IMR-90 (cell line): ENCODE results near the gene SLC6A12. TPM values are rescaled to one million over a fixed set of nuclear protein-coding genes. Genes with fewer than 3 reads are reported as not detected.

Source experiments
- ATAC-seq: fragments of 200-7000 bp; cut with Tn5 transposase; 2 replicates; pipeline ENCODE4 v1.9.1; 2020; ENCODE audit warnings: low read depth, mild to moderate bottlenecking, moderate library complexity
- BruUV-seq: library from RNA; stranded (reverse); fragments of 400-500 nt; replicated peaks from 2 replicates; lab custom pipeline; 2021; lab: Mats Ljungman, UMichigan
- CTCF ChIA-PET: fragments of 300-600 bp; formaldehyde crosslinking; extraction: SDS; loops from one replicate; lab custom pipeline; 2021; ENCODE audit warnings: antibody characterized with exemption; lab: Yijun Ruan, JAX
- POLR2A ChIA-PET: fragments of 300-600 bp; sonication (Branson Sonifier 250); formaldehyde crosslinking; loops from one replicate; lab custom pipeline; 2022; ENCODE audit warnings: antibody characterized with exemption; ENCODE audit not compliant: unreplicated experiment; lab: Charles Lee
- DNase-seq: peaks from one replicate; pipeline ENCODE4 v3.0.0; 2013
- H2AFZ ChIP-seq: replicated peaks from 2 replicates; pipeline ENCODE3; 2013; ENCODE audit warnings: low read length, mild to moderate bottlenecking; ENCODE audit not compliant: poor library complexity
- H2AK5ac ChIP-seq: 2 replicates; pipeline ENCODE4 v1.6.1; 2013; ENCODE audit warnings: low read depth, low read length, inconsistent platforms
- H2AK9ac ChIP-seq: replicated peaks from 2 replicates; pipeline ENCODE3; 2013; ENCODE audit warnings: mild to moderate bottlenecking, low read depth, low read length, moderate library complexity; ENCODE audit not compliant: poor library complexity
- H2BK120ac ChIP-seq: 2 replicates; pipeline ENCODE4 v1.6.1; 2013; ENCODE audit warnings: low read depth, low read length, inconsistent platforms
- H2BK15ac ChIP-seq: 3 replicates; pipeline ENCODE4 v1.6.1; 2013; ENCODE audit warnings: low read depth, low read length, inconsistent platforms
- H2BK20ac ChIP-seq: 2 replicates; pipeline ENCODE4 v1.6.1; 2013; ENCODE audit warnings: low read depth, mild to moderate bottlenecking, inconsistent platforms, low read length, moderate library complexity
- H2BK5ac ChIP-seq: 2 replicates; pipeline ENCODE4 v1.6.1; 2013; ENCODE audit warnings: mild to moderate bottlenecking, low read depth, low read length, inconsistent platforms; ENCODE audit not compliant: poor library complexity, severe bottlenecking
- H3K14ac ChIP-seq: replicated peaks from 2 replicates; pipeline ENCODE4 v1.6.1; 2013; ENCODE audit warnings: low read depth, low read length, inconsistent platforms
- H3K18ac ChIP-seq: 2 replicates; pipeline ENCODE4 v1.6.1; 2013; ENCODE audit warnings: low read depth, low read length, control low read depth
- H3K23ac ChIP-seq: 2 replicates; pipeline ENCODE4 v1.6.1; 2013; ENCODE audit warnings: low read depth, low read length, inconsistent platforms
- H3K27ac ChIP-seq: 2 replicates; pipeline ENCODE4 v1.5.1; 2013; ENCODE audit warnings: mild to moderate bottlenecking, control low read depth, low read length; ENCODE audit not compliant: insufficient read depth
- H3K27me3 ChIP-seq: 2 replicates; pipeline ENCODE4 v1.6.1; 2013; ENCODE audit warnings: low read length; ENCODE audit not compliant: control insufficient read depth, insufficient read depth
- H3K36me3 ChIP-seq: 2 replicates; pipeline ENCODE4 v1.6.1; 2013; ENCODE audit warnings: low read length, mixed read lengths; ENCODE audit not compliant: control insufficient read depth, insufficient read depth
- H3K4ac ChIP-seq: 2 replicates; pipeline ENCODE4 v1.6.1; 2013; ENCODE audit warnings: low read depth, low read length, inconsistent platforms
- H3K4me1 ChIP-seq: 2 replicates; pipeline ENCODE4 v1.6.1; 2013; ENCODE audit warnings: low read length, mixed read lengths; ENCODE audit not compliant: control insufficient read depth, insufficient read depth
- H3K4me2 ChIP-seq: 2 replicates; pipeline ENCODE4 v1.6.1; 2013; ENCODE audit warnings: low read depth, mild to moderate bottlenecking, control low read depth, low read length, moderate library complexity
- H3K4me3 ChIP-seq: 2 replicates; pipeline ENCODE4 v1.5.1; 2013; ENCODE audit warnings: low read depth, mild to moderate bottlenecking, control low read depth, low read length, moderate library complexity; ENCODE audit not compliant: insufficient read depth
- H3K56ac ChIP-seq: 2 replicates; pipeline ENCODE4 v1.6.1; 2013; ENCODE audit warnings: low read length, inconsistent platforms; ENCODE audit not compliant: insufficient read depth; ENCODE audit errors: extremely low read depth
- H3K79me1 ChIP-seq, 2 experiments: 2 replicates each; pipeline ENCODE4 v1.6.1; 2013; ENCODE audit warnings: low read length in 2 of 2, inconsistent platforms in 1 of 2, low read depth in 1 of 2
- H3K9ac ChIP-seq: 2 replicates; pipeline ENCODE4 v1.6.1; 2013; ENCODE audit warnings: low read depth, low read length, control low read depth
- H3K9me1 ChIP-seq: 2 replicates; pipeline ENCODE4 v1.6.1; 2013; ENCODE audit warnings: low read length, inconsistent platforms; ENCODE audit not compliant: insufficient read depth
- H3K9me3 ChIP-seq: 2 replicates; pipeline ENCODE4 v1.6.1; 2013; ENCODE audit warnings: low read length; ENCODE audit not compliant: control insufficient read depth, insufficient read depth
- H4K20me1 ChIP-seq: 2 replicates; pipeline ENCODE4 v1.6.1; 2013; ENCODE audit warnings: low read length, inconsistent platforms; ENCODE audit not compliant: insufficient read depth
- H4K5ac ChIP-seq: 2 replicates; pipeline ENCODE4 v1.6.1; 2013; ENCODE audit warnings: mild to moderate bottlenecking, low read depth, low read length, control low read depth
- H4K8ac ChIP-seq, 2 experiments: 2 replicates each; pipeline ENCODE4 v1.6.1; 2013; ENCODE audit warnings: low read depth in 2 of 2, low read length in 2 of 2, control low read depth in 1 of 2, inconsistent platforms in 1 of 2
- H4K91ac ChIP-seq: 2 replicates; pipeline ENCODE4 v1.6.1; 2013; ENCODE audit warnings: low read depth, low read length, inconsistent platforms; ENCODE audit not compliant: insufficient read depth
- CHD1 ChIP-seq: IDR thresholded peaks from 2 replicates; pipeline ENCODE4 v1.6.1; 2012; ENCODE audit warnings: low read depth, low read length, improper control_type of control experiment
- MAFK ChIP-seq: IDR thresholded peaks from 2 replicates; pipeline ENCODE4 v1.6.1; 2012; ENCODE audit warnings: low read depth, low read length, improper control_type of control experiment
- RAD21 ChIP-seq: IDR thresholded peaks from 2 replicates; pipeline ENCODE4 v1.6.1; 2012; ENCODE audit warnings: low read length, improper control_type of control experiment
- RCOR1 ChIP-seq: IDR thresholded peaks from 2 replicates; pipeline ENCODE4 v1.6.1; 2012; ENCODE audit warnings: mild to moderate bottlenecking, low read length, improper control_type of control experiment; ENCODE audit not compliant: insufficient replicate concordance
- WGBS, 2 experiments: methylation state at CpG; one replicate each; pipeline versions ENCODE4 v1.1.5 to v1.1.7; 2013; ENCODE audit warnings: missing lambda C conversion rate in 2 of 2; ENCODE audit not compliant: insufficient read length in 1 of 2; ENCODE audit errors: extremely low coverage in 2 of 2; 5-methylcytosine and 5-hydroxymethylcytosine counted together
- dilution Hi-C: fragments of 300-500 bp; cut with HindIII; formaldehyde crosslinking; loops from one replicate; pipeline ENCODE4 v1.14.3; 2018; ENCODE audit warnings: low sequenced_read_pairs; ENCODE audit not compliant: unreplicated experiment
- in situ Hi-C: fragments of 300-500 bp; cut with MboI; formaldehyde crosslinking; loops from 3 replicates; pipeline ENCODE4 v1.14.3; 2019; ENCODE audit warnings: low sequenced_read_pairs, inconsistent platforms, mixed read lengths
- intact Hi-C: fragments of 100-400 bp; cut with micrococcal nuclease; formaldehyde crosslinking; loops from 2 replicates; pipeline ENCODE4 v1.10.0; 2022
- polyA plus RNA-seq, 3 experiments: library from polyadenylated mRNA; depleted of rRNA; stranded (reverse); fragments of >200 nt; gene quantifications; 2 replicates each; pipeline ENCODE4 v1.2.3, GENCODE V29; 2012; ENCODE audit warnings: low replicate concordance in 1 of 3
- total RNA-seq: library from RNA; depleted of rRNA; stranded (reverse); fragments of >200 nt; gene quantifications from 2 replicates; pipeline ENCODE4 v1.2.3, GENCODE V29; 2012

SLC6A12 gene
- total and polyA plus RNA-seq, 2 of the 4 experiments (the other 2 are of a cell fraction), result not detected

DNA sequence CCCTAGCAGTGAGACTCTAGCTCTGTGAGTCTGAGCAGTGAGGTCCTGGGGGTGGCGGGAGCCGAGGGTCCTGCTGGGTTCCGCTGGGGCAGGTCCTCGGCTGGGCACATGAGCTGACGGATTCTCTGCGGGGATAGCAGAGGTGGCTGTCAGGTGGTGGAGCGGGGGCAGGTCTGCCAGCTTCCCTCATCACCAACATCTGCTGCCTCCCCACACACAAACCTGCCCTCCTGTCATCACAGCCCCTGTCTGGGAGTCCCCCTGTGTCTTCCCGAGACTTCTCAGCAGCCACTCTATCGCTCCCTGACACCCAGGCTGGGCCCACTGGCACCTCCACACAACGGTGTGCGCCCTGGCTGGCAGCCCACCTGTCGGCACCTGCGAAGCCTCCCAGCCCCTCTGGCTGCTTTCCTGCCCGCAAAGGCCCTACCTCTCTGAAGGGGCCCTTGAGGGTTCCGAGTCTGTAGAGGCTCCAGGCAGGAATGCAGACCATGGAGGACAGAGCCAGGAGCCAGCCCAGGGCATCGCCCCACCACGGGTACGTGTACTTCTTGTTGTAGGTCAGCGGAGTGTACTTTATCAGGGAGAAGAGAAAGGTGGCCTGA, 7.1 kb upstream of the SLC6A12 start:
- no peaks in the 10 kb centered on the region for H3K79me1 ChIP-seq
- intact Hi-C loops (no loop called here), dilution Hi-C loops (no loop called here), in situ Hi-C loops (no loop called here)
- H2BK20ac ChIP-seq, result no peak overlapping the region
- H3K27ac ChIP-seq, result no peak overlapping the region
- no peak overlapping the region for H2AK9ac ChIP-seq
- no peak overlapping the region for H2BK15ac ChIP-seq
- no peak overlapping the region for H4K91ac ChIP-seq
- H3K9me3 ChIP-seq, result no peaks in the 10 kb centered on the region
- ChIA-PET CTCF (interaction anchor here (0.6 kb wide), 1 partner anchor 61 kb away, joined by 3 read pairs; no protein-coding TSS in a partner anchor), POLR2A (no interaction called here)
- H2AK5ac ChIP-seq, result no peak overlapping the region
- no peaks in the 10 kb centered on the region for H3K9me1 ChIP-seq
- H2BK5ac ChIP-seq, result no peak overlapping the region
- H3K23ac ChIP-seq, result no peak overlapping the region
- H3K14ac ChIP-seq, result no peak overlapping the region
- H3K4me3 ChIP-seq, result no peak overlapping the region
- no peak overlapping the region for H4K5ac ChIP-seq
- H3K4ac ChIP-seq, result no peak overlapping the region
- 65% methylated on average over 2 of the region's 19 CpGs; no CpG with 5 or more reads in 1 of the 2 experiments for whole genome bisulfite sequencing, 2 experiments
- BruUV-seq, result no TSS peak
- no peak overlapping the region for H3K56ac ChIP-seq
- no peaks in the 10 kb centered on the region for H3K36me3 ChIP-seq
- DNase-seq (no peak), ATAC-seq (no peak)
- H3K4me2 ChIP-seq, result no peak overlapping the region
- H2BK120ac ChIP-seq, result no peak overlapping the region
- no peak overlapping the region for H4K8ac ChIP-seq
- H3K27me3 ChIP-seq, result peaks cover 54% of the 10 kb centered on the region
- H2AFZ ChIP-seq, result peak overlapping the region; percentile 11
- TF ChIP-seq RAD21 (no peak), MAFK (no peak), RCOR1 (no peak), CHD1 (no peak)
- H3K9ac ChIP-seq, result no peak overlapping the region
- no peaks in the 10 kb centered on the region for H3K4me1 ChIP-seq
- no peaks in the 10 kb centered on the region for H4K20me1 ChIP-seq
- H3K18ac ChIP-seq, result no peak overlapping the region
